CD1c-positive myeloid dendritic cell (primary cell): Measurements from ENCODE around the gene PSD2.
A peak's percentile ranks its signal among the peaks of the same experiment; 100 is the strongest.

Experiments
- DNase-seq: peaks from one replicate; pipeline ENCODE4 v3.0.0-alpha.2; 2016; ENCODE audit errors: extremely low spot score

Gene PSD2

GRCh38 chr5:139795074-139796001 is at the start of gene PSD2:
Gene PSD2 (plus strand): TSS chr5:139795808. CDS start chr5:139809441, 13,633 bp downstream.
- no peak for DNase-seq

- peak; percentile 49 for DNase-seq
These were observed 48.7 kb upstream of the PSD2 start for GRCh38 chr5:139746691-139747582.

- peak; percentile 73 for DNase-seq
These were observed 47.8 kb upstream of the PSD2 start for GRCh38 chr5:139747583-139748504.

- no peak for DNase-seq
These were observed 47.1 kb upstream of the PSD2 start for GRCh38 chr5:139748505-139748826.

GRCh38 chr5:139749242-139749641 is 46.4 kb upstream of the PSD2 start:
- no peak for DNase-seq

- no peak for DNase-seq
These were observed 44.4 kb upstream of the PSD2 start for GRCh38 chr5:139751236-139751635.

- no peak for DNase-seq
These were observed 42.8 kb upstream of the PSD2 start for GRCh38 chr5:139752506-139753473.

GRCh38 chr5:139755892-139756671 is 39.5 kb upstream of the PSD2 start:
- DNase-seq = no peak

GRCh38 chr5:139756971-139757370 is 38.6 kb upstream of the PSD2 start:
- DNase-seq = no peak

- no peak for DNase-seq
These were observed 37.7 kb upstream of the PSD2 start for GRCh38 chr5:139757727-139758509.

- no peak for DNase-seq
These were observed 37.0 kb upstream of the PSD2 start for GRCh38 chr5:139758510-139759075.

- DNase-seq = peak; percentile 20
These were observed 36.3 kb upstream of the PSD2 start for GRCh38 chr5:139759219-139759721.

GRCh38 chr5:139760066-139761056 is 35.2 kb upstream of the PSD2 start:
- no peak for DNase-seq

GRCh38 chr5:139761057-139761450 is 34.6 kb upstream of the PSD2 start:
- no peak for DNase-seq

GRCh38 chr5:139761501-139761900 is 34.1 kb upstream of the PSD2 start:
- no peak for DNase-seq

GRCh38 chr5:139762615-139763170 is 32.9 kb upstream of the PSD2 start:
- DNase-seq = no peak
